MCF 10A (cell line): ENCODE data around the gene ZNF445. TPM values are rescaled to one million over a fixed set of nuclear protein-coding genes. Genes with fewer than 3 reads are reported as not detected.

Experiments used
- BruUV-seq: library from RNA; stranded (reverse); fragments of 400-500 nt; replicated peaks from 2 replicates; lab custom pipeline; 2021; lab: Mats Ljungman, UMichigan
- CTCF ChIA-PET: fragments of 300-600 bp; sonication (Branson Sonifier 250); formaldehyde crosslinking; extraction: SDS; loops from one replicate; lab custom pipeline; 2021; ENCODE audit warnings: antibody characterized with exemption, inconsistent platforms; lab: Yijun Ruan, JAX
- POLR2A ChIA-PET: fragments of 300-600, 350-650 bp; sonication (Branson Sonifier 250); formaldehyde crosslinking; extraction: SDS; loops from one replicate; lab custom pipeline; 2020; ENCODE audit warnings: antibody characterized with exemption, inconsistent platforms; lab: Yijun Ruan, JAX
- DNase-seq: peaks from one replicate; pipeline ENCODE4 v3.0.0-alpha.2; 2018; ENCODE audit not compliant: unreplicated experiment
- H3K27ac Mint-ChIP-seq: one replicate; pipeline ENCODE4 v1.8.0; 2022; ENCODE audit warnings: mild to moderate bottlenecking, low read depth, mixed read lengths; ENCODE audit not compliant: unreplicated experiment
- H3K27me3 Mint-ChIP-seq: one replicate; pipeline ENCODE4 v1.8.0; 2022; ENCODE audit warnings: mixed read lengths; ENCODE audit not compliant: insufficient read depth, unreplicated experiment
- H3K36me3 Mint-ChIP-seq: one replicate; pipeline ENCODE4 v1.8.0; 2022; ENCODE audit warnings: mild to moderate bottlenecking, moderate library complexity, mixed read lengths; ENCODE audit not compliant: insufficient read depth, unreplicated experiment
- H3K4me1 Mint-ChIP-seq: one replicate; pipeline ENCODE4 v1.8.0; 2022; ENCODE audit warnings: mixed read lengths; ENCODE audit not compliant: insufficient read depth, unreplicated experiment
- H3K4me3 Mint-ChIP-seq: one replicate; pipeline ENCODE4 v1.8.0; 2022; ENCODE audit warnings: mild to moderate bottlenecking, moderate library complexity, mixed read lengths; ENCODE audit not compliant: unreplicated experiment
- H3K9me3 Mint-ChIP-seq: one replicate; pipeline ENCODE4 v1.8.0; 2022; ENCODE audit warnings: mixed read lengths; ENCODE audit not compliant: unreplicated experiment
- CTCF ChIP-seq: fragments of 200-600 bp; IDR thresholded peaks from one replicate; pipeline ENCODE4 v1.8.0; 2022; ENCODE audit warnings: antibody characterized with exemption, mild to moderate bottlenecking; ENCODE audit not compliant: unreplicated experiment
- intact Hi-C: fragments of 100-400 bp; cut with micrococcal nuclease; formaldehyde crosslinking; loops from 2 replicates; pipeline ENCODE4 v1.14.1; 2022
- total RNA-seq: library from RNA; stranded (reverse); gene quantifications from 2 replicates; pipeline ENCODE4 v1.2.3, GENCODE V29; 2022

Gene ZNF445
- total RNA-seq, 1 experiment from 2014 or later = 11.0 TPM

GRCh38 chr3:44444896-44445691 lies 32.4 kb downstream of the ZNF445 start:
- Mint-ChIP-seq H3K27ac (no peak overlapping the region), H3K9me3 (peaks cover 24% of the 10 kb centered on the region), H3K4me3 (no peak overlapping the region), H3K27me3 (no peaks in the 10 kb centered on the region), H3K36me3 (peaks cover 50% of the 10 kb centered on the region), H3K4me1 (no peaks in the 10 kb centered on the region)
- BruUV-seq = no TSS peak
- no peak for DNase-seq
- CTCF ChIA-PET = no interaction called here
- POLR2A ChIA-PET = no interaction called here
- intact Hi-C loops = no loop called here
- TF ChIP-seq CTCF = no peak

GRCh38 chr3:44444437-44444836 lies 33.0 kb downstream of the ZNF445 start:
- no TSS peak for BruUV-seq
- Mint-ChIP-seq H3K36me3 (peaks cover 44% of the 10 kb centered on the region), H3K27me3 (no peaks in the 10 kb centered on the region), H3K4me3 (no peak overlapping the region), H3K4me1 (no peaks in the 10 kb centered on the region), H3K9me3 (peaks cover 24% of the 10 kb centered on the region), H3K27ac (no peak overlapping the region)
- CTCF ChIA-PET = interaction anchor here (0.7 kb wide), 1 partner anchor 470 kb away, joined by 4 read pairs; no protein-coding TSS in a partner anchor
- intact Hi-C loops = no loop called here
- TF ChIP-seq CTCF = no peak
- POLR2A ChIA-PET = no interaction called here
- DNase-seq = no peak

DNA sequence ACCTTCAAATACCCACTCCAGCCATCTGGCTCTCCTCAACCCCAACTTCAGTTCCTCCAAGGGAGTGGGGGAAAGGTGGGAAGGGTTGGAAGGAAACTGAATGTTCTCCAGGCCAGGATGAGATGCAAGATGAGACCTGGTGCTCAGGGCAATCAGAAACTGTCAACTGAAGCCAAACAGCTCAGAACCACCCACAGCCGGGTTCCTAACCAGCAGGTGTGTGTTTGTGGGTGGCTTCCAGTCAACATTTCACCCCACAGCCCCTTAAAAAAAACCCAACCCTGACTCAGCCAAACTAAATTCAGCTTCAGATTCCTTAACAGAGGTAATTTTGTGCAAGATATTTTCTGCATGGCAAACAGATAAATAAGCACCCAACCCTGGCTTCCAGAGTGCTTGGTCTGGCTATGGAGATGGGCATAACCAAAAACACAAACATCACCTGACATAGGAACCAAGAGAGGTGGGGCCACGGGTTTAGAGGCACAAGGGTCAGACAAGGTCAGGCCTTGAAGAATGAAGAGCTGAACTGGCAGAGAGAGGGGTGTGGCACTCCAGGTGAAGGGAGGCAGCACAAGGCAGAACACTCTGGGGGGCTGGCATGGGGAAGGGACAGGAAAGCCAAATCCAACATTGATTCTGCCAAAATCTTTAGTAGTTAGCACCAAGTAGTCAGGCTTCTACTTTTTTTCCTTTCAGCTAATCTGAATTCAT lies 34.7 kb downstream of the ZNF445 start:
- Mint-ChIP-seq H3K4me1 (no peaks in the 10 kb centered on the region), H3K9me3 (peaks cover 9% of the 10 kb centered on the region), H3K36me3 (peaks cover 28% of the 10 kb centered on the region), H3K4me3 (no peak overlapping the region), H3K27me3 (no peaks in the 10 kb centered on the region), H3K27ac (no peak overlapping the region)
- TF ChIP-seq CTCF = no peak
- no TSS peak for BruUV-seq
- ChIA-PET CTCF (no interaction called here), POLR2A (no interaction called here)
- intact Hi-C loops = no loop called here
- DNase-seq = no peak

- Mint-ChIP-seq H3K4me3 (no peak overlapping the region), H3K36me3 (peaks cover 16% of the 10 kb centered on the region)
- POLR2A ChIA-PET = interaction anchor here (0.7 to 1.1 kb wide), 2 partner anchors 71 to 394 kb away, joined by 3 to 5 read pairs; no protein-coding TSS in a partner anchor
Observed at GRCh38 chr3:44439499-44440295, 37.8 kb downstream of the ZNF445 start.

More at GRCh38 chr3:44439499-44440295, 37.8 kb downstream of the ZNF445 start:
- CTCF ChIA-PET = interaction anchor here (0.6 to 1.3 kb wide), 3 partner anchors 17 to 834 kb away, joined by 3 to 4 read pairs (median 3); no protein-coding TSS in a partner anchor
- no peaks in the 10 kb centered on the region for H3K27me3 Mint-ChIP-seq
- no peak overlapping the region for H3K27ac Mint-ChIP-seq
- DNase-seq = no peak
- TF ChIP-seq CTCF = no peak
- no peaks in the 10 kb centered on the region for H3K9me3 Mint-ChIP-seq
- no peaks in the 10 kb centered on the region for H3K4me1 Mint-ChIP-seq
- no TSS peak for BruUV-seq
- intact Hi-C loops = no loop called here
